IPS DF 4.7 (cell line): ENCODE results near the gene TSPO2.

Experiments
- DNase-seq: peaks from one replicate; pipeline ENCODE4 v3.0.0-alpha.2; 2013; ENCODE audit warnings: low spot score; ENCODE audit errors: extremely low read depth

TSPO2 gene

GRCh38 chr6:41074692-41075436 is 32.6 kb downstream of the TSPO2 start:
- DNase-seq = no peak

- DNase-seq = no peak
Measured at GRCh38 chr6:41075651-41076626, 33.7 kb downstream of the TSPO2 start.

DNA sequence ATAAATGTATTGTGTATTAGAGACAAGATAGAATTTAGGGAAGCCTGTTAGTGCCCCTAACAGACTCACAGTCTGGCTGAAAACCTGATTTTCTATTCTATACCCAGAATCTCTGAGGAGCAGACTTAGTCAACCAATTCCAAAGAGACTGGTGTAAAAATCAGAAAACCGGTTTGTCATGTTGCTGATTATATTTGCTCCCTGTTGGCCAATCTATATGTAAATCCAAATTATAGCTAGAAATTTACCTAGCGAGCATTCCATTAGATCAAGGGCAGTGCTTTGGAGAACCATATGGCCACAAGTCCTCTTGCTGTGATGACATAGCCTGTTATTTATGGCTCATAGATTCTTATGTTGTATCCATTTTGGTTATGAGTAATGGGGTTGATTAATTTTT is 35.3 kb downstream of the TSPO2 start:
- no peak for DNase-seq

- no peak for DNase-seq
Measured at GRCh38 chr6:41078101-41078500, 35.8 kb downstream of the TSPO2 start.

DNA sequence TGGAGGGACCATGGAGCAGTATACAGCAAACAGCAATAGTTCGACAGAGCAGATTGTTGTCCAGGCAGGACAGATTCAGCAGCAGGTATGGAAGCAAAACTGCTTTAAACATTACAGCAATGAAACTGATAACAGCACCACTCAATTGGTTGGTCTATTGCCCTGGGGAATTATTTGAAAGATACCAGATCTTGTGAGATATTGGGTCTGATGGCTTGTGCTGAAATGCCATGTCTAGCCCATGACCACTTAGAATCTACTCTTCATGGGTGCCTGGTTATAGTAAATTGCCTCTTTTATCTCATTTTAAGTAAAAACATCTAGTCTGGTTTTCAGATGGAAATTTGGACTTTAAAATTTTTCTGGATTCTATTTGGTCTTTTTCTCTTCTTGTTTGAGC is 36.8 kb downstream of the TSPO2 start:
- no peak for DNase-seq

DNA sequence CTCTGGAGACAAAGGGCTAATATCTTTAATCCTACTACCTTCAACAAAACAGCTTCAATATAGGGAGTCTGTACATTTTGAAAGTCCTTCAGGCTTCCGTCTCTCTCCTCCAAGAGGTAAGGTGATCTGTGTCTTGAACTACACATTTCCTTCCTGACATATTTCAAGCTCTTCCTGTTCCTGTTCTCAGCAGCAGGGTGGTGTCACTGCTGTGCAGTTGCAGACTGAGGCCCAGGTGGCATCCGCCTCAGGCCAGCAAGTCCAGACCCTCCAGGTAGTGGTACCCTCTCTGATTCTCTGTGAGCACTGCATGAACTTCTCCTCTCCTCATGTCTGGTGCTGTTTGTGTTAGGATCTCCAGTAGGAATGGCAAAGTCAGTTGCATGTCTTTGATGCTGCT is 38.4 kb downstream of the TSPO2 start:
- no peak for DNase-seq

DNA sequence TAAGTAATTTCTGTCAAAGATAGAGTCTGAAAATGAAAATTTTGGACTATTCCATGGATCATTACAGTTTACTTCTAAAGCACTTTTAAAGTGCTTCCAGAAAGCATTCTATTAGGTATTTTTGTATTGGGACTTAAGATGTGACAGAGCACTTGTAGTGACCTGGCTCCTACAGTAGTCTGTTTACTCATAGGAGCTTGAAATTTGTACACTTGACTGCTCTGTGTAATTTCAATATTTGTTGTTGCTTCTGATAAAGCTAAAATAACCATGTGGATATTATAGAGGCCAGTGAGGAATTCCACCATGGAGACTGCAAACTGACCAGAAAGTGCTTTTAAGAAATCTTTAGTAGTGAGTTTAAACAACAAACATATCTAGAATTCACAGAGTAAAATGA is 40.8 kb downstream of the TSPO2 start:
- no peak for DNase-seq

GRCh38 chr6:41085182-41085581 is 42.9 kb downstream of the TSPO2 start:
- DNase-seq = no peak

DNA sequence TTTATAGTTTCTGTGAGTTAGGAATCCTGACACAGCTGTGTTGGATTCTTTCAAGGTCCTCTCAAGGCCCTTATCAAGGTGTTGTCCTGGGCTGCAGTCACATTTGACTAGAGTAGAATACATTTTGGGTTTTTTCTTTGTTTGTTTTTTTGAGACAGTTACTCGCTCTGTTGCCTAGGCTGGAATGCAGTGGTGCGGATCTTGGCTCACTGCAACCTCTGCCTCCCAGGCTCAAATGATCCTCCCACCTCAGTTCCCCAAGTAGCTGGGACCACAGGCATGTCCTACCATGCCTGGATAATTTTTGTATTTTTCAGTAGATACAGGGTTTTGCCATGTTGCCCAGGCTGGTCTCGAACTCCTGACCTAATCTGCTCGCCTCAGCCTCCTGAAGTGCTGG is 46.2 kb downstream of the TSPO2 start:
- DNase-seq = no peak

DNA sequence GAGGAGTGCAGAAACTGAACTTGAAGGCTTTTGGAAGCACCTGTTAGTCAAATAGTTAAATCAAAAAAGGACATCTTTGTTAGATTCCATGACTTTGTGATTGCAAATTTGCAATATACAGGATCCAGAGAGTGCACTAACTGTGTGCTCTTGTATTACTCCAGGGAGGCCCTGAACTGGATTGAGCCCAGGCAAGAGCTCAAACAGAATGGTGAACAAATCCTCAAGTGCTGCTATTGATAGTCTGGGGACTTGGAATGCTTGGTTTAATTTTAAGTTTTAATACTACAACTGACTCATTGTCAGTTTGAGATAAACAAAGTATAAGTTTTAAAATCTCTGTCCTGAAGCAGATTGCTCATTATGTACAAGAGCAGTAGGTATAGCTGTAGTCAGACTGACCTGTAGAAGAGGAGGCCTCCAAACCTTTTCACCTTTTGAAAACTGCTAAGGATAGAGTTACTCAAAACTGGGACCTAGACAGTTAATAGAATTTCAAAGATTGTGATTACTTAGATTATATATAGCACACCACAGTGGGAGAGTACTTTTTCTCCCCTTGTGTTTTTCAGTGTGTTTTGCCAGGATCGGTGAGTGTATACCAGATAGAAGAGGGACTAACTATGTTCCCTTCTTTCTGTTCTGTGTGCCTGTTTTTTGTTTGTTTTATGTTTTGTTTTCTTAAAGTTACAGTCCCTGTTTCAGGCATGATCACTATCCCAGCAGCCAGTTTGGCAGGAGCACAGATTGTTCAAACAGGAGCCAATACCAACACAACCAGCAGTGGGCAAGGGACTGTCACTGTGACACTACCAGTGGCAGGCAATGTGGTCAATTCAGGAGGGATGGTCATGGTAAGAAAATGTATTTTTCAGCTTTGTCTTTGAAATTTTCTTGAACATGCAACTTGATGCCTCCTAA is 48.8 kb downstream of the TSPO2 start:
- no peak for DNase-seq

DNA sequence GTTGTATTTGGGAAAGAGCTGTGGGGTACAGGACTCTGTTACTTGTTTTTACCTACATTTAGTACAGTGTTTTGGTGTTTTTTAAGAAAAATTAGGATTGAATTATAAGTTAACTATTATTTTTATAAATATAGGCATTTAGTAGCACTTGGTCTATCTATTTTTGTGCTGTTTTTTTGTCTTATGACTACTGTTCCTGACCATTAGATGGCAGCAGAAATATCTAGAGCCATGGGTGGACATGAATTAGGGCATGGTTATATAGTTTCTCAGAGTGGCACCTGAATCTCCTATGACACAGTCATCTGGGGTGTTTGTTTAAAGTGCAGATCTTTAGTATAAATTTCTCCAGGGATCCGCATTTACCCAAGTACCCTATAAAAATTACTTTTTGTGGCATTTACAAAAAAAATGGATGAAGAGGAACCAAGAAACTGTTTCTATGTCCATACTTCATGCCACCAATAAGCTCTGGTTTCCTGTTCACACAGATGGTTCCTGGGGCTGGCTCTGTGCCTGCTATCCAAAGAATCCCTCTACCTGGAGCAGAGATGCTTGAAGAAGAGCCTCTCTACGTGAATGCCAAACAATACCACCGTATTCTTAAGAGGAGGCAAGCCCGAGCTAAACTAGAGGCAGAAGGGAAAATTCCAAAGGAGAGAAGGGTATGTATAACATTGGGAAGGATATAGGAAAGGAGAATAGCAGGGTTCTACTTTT is 50.3 kb downstream of the TSPO2 start:
- no peak for DNase-seq

DNA sequence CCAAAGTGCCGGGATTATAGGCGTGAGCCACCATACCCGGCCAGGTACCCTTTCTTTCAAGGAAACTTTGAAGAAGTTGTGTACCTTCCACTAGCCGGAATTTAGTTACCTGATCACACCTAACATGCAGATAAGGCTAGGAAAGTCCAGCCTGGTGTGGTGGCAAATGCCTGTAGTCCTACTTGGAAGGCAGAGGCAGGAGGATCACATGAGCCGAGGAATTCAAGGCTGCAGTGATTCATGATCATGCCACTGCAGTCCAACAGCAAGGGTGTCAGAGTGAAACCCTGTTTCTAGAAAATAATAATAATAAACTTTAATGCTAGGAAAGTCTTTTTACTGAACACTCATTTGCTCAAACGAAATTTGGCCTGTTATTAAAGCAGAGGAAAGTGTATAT is 51.5 kb downstream of the TSPO2 start:
- DNase-seq = no peak
